NAMALWA (cell line): Measurements from ENCODE around the gene GALNT8.
"Not testable (repeated sequence)": the region's sequence is repeated elsewhere in the genome, so short reads cannot be mapped to it uniquely, and the experiment has no call there.

Experiments used
- DNase-seq: peaks from one replicate; pipeline ENCODE4 v3.0.0-alpha.2; 2015; ENCODE audit warnings: low spot score

The GALNT8 gene

GRCh38 chr12:4744709-4745108, 24.5 kb downstream of the GALNT8 start:
- no peak for DNase-seq

GRCh38 chr12:4745249-4745648, 25.0 kb downstream of the GALNT8 start:
- no peak for DNase-seq

GRCh38 chr12:4751654-4752053, 31.5 kb downstream of the GALNT8 start:
- DNase-seq: not testable (repeated sequence)

- no peak for DNase-seq
Measured at GRCh38 chr12:4762773-4763172, 42.6 kb downstream of the GALNT8 start.

DNA sequence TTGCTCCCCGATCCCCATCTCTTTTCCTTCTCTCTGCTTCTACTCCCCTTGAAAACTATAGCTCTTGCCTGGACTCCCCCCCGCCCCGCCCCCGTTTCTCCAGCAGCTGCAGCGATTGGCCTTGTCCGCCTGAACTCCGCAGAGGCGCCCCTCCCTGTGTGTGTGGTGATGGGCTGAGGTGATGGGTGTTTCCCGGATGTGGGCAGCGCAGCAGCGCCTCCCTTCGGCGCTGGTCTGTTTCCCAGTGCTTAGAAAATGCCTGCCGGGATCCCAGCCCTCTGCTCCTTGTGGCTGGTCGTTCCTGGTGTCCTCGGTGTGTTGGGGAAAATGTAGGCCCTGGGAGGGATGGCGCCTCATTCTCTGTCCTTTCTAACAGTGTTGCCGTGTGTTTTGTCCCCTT, 43.3 kb downstream of the GALNT8 start:
- no peak for DNase-seq

- no peak for DNase-seq
Measured at GRCh38 chr12:4766445-4766844, 46.2 kb downstream of the GALNT8 start.

- no peak for DNase-seq
Measured at GRCh38 chr12:4767186-4767585, 47.0 kb downstream of the GALNT8 start.

GRCh38 chr12:4768341-4768740, 48.1 kb downstream of the GALNT8 start:
- no peak for DNase-seq

DNA sequence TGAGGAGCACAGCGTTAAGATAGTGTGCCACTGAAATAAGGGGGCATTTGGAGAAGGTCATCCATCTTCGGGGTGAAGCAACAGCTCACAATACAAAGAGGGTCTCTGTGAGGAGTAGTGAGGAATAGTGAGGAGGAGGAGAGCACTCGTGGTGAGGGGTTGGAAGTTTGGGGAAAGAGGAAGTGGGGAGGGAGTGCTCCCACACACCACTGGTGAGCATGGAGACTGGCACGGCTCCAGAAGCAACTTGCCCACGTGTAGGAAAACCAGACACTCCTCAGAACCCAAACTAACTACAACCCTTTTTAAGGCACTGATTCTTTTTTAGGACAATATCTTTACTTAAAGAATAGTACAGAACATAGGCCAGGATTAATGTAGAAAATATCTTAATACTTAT, 48.9 kb downstream of the GALNT8 start:
- no peak for DNase-seq

DNA sequence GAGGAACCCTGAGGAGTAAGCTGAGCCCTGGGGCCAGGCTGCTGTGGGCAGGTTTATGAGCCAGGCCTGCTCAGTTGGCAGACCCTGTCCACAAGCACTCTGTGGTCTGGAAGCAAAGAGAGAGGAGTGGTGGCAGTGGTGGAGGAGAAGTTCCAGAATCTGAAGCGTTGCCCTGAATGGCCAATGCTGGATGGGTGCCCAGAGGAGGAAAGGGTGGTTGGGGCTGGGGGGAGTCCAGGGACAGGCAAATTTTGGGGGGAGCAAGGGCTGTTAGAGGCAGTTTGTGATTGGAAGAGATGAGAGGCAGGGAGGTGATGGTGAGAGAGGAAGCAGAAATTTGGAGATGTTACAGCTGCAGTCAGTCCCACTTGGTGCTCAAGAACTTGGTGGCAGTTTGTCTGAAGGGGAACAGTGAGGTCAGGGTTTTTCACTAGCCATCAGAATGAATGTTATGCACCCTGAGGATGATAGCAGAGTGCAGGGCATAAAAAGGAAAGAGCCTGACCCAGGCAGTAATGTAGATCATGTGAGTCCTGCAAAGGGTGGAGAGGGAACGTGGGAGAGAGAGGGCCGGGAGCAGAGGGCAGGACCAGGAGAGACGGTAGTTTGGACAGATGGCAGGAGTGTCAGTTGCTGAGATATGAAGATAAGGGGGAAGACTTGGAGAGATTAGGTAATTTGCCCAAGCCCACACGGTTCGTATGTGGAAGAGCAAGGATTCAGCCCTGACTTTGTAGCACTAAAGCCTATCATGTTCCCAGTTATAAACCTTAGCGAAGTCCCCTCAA, 51.2 kb downstream of the GALNT8 start:
- DNase-seq: no peak

- no peak for DNase-seq
Measured at GRCh38 chr12:4771960-4772566, 51.9 kb downstream of the GALNT8 start.

- no peak for DNase-seq
Measured at GRCh38 chr12:4775936-4776335, 55.7 kb downstream of the GALNT8 start.

DNA sequence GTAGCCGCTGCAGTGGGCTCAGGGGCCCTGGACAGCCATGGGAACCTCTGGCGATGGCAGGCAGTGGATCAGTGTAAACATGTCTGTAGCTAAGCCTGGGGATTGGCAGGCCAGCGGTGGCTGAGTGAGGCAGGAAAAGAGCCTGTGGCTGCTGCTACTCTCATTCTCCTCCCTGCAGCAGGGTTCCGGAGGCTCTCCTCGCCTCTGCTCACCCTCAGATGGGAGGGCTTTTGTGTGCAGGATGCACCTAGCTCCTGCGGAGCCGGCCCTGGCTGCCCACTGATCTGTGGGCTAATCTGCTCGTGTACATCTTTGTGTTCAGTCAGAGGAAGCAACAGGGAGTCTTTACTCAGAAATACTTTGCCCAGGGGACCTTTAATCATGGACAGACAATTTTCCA, 59.5 kb downstream of the GALNT8 start:
- no peak for DNase-seq

- DNase-seq: no peak
Measured at GRCh38 chr12:4780641-4781611, 60.7 kb downstream of the GALNT8 start.

DNA sequence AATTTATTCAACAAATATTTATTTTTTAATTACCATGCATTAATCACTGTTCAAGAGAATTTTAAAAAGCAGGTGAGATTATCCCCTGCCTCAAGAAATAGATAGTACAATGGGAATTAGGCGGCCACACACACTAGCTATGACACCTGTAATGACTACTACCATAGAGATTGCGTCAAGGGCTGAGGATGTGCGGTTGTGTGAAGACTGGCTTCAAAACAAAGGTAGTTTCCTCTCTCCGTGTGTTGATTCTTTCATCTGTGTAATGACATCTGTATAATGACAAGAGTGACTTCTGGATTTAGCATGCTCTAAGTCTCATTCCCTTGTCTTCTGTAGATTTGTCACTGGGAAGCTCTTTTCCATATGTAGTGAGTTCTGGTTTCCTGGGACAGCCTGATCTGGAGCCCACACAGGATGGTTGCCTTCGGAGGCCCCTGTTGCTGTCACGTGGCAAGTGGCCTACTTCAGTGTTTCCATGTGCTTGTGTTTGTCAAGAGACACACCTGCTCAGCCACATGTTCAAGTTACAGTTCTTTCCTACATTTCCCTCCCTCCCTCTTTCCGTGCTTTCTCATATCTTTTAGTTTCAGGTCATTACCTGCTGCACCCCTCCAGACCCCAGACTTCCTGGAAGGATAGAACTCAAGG, 64.3 kb downstream of the GALNT8 start:
- DNase-seq: no peak

GRCh38 chr12:4786795-4787194, 66.6 kb downstream of the GALNT8 start:
- DNase-seq: peak; percentile 24

DNA sequence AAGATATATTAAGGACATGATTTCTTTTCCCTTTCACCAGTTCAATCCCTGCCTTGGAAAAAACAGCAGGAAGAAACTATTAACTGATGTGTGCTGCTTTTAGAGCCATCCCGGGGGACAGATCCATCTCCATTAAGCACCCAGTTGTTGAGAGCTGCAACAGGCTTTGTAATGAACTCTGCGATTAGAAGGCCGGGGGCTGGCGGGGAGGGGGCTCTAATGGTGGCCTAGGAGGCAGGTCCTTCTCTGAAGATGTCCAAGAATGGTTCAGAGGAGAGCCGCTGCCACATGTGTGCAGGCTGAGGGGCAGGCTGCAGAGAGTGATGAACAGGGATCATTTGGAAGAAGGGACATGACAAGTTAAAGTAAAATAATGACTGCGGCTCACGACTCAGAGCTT, 67.8 kb downstream of the GALNT8 start:
- DNase-seq: no peak

- DNase-seq: no peak
Measured at GRCh38 chr12:4789776-4790175, 69.6 kb downstream of the GALNT8 start.

DNA sequence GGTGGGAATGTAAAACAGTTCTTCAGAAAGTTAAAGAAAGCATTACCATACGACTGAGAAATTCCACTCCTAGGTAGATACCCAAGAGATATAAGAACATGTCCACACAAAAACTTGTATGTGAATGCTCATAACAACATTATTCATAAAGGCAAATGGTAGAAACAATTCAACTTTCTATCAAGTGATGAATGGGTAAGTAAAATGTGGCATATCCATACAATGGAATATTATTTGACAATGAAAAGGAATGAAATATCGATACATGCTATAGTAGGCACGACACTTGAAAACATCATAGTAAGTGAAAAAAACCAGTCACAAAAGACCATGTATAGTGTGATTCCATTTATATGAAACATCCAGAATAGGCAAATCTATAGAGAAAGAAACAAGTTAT, 71.3 kb downstream of the GALNT8 start:
- no peak for DNase-seq

- no peak for DNase-seq
Measured at GRCh38 chr12:4794491-4794890, 74.3 kb downstream of the GALNT8 start.

DNA sequence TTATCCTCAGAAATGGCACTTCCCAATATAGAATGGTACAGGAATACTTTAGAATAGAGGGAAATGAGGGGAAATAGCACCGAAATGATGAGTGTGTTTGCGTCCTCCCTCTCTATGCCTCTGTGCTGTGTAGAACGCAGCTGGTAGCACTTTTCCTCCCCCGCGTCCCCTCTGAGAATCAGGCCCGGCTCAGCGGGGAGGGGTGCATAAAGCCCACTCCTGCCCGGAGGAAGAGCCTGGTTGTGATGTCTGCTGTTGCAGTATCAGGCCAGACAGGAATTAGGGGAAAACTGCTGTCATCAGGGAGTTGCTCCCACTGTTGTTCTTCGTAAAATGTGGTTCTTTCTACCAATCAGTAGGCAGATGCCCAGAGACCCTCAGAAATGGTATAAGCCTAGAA, 76.0 kb downstream of the GALNT8 start:
- DNase-seq: no peak
